Tibial artery (tissue), 4 donors: ENCODE measurements around the gene IL2RG.
A peak's percentile ranks its signal among the peaks of the same experiment; 100 is the strongest.

Experiments used
- DNase-seq, 2 donors: peaks; one replicate each; pipeline ENCODE4 v3.0.0-alpha.2; 2019
- H3K27ac ChIP-seq, 2 donors: fragments of 200-600 bp; sonication (generic) in 1 of 2; 1 replicate in 1 of 2; 2 replicates in 1 of 2; pipeline ENCODE4 v1.5.1; 2018 to 2019; ENCODE audit warnings: mild to moderate bottlenecking in 1 of 2
- H3K27me3 ChIP-seq, 2 donors: fragments of 200-600 bp; sonication (generic) in 1 of 2; one replicate each; pipeline versions ENCODE4 v1.5.1 to v1.6.0; 2016 to 2019
- H3K36me3 ChIP-seq, 3 donors: fragments of 200-600 bp; sonication (generic) in 2 of 3; one replicate each; pipeline ENCODE4 v1.5.1; 2016 to 2019; ENCODE audit warnings: mild to moderate bottlenecking in 2 of 3
- H3K4me1 ChIP-seq, 4 donors: fragments of 200-600 bp; sonication (generic) in 2 of 4; 1 replicate in 3 of 4; 2 replicates in 1 of 4; pipeline ENCODE4 v1.5.1; 2016 to 2019
- H3K4me3 ChIP-seq, 2 donors: fragments of 200-600 bp; sonication (generic) in 1 of 2; 1 replicate in 1 of 2; 2 replicates in 1 of 2; pipeline ENCODE4 v1.5.1; 2018 to 2019; ENCODE audit warnings: mild to moderate bottlenecking in 2 of 2
- H3K9me3 ChIP-seq, 3 donors: fragments of 200-600 bp; sonication (generic) in 1 of 3; one replicate each; pipeline ENCODE4 v1.5.1; 2016 to 2019
- CTCF ChIP-seq, 2 experiments: fragments of 200-600 bp in 1 of 2; fragments of 450-650 bp in 1 of 2; IDR thresholded peaks; one replicate each; pipeline ENCODE4 v1.5.1; 2017 to 2019; ENCODE audit warnings: antibody characterized with exemption in 2 of 2, mild to moderate bottlenecking in 1 of 2, moderate library complexity in 1 of 2
- intact Hi-C: fragments of 100-400 bp; cut with DNase I; formaldehyde crosslinking; loops from one replicate; pipeline ENCODE4 v1.15.0; 2023; ENCODE audit warnings: low total_unique reads

The IL2RG gene

GRCh38 chrX:71140440-71140839 lies 29.1 kb upstream of the IL2RG start:
- intact Hi-C loops = no loop called here
- DNase-seq = no peak
- peaks cover 14 to 68% (median 46%) of the 10 kb centered on the region in 3 donors for H3K36me3 ChIP-seq
- no peaks in the 10 kb centered on the region for H3K9me3 ChIP-seq
- H3K27me3 ChIP-seq = no peaks in the 10 kb centered on the region
- H3K4me3 ChIP-seq = no peak overlapping the region
- no peak overlapping the region for H3K27ac ChIP-seq
- H3K4me1 ChIP-seq = peaks cover 0 to 24% (median 12%) of the 10 kb centered on the region in 4 donors
- no peak for TF ChIP-seq CTCF (IDR thresholded peaks at IDR 0.05)

GRCh38 chrX:71131510-71131909 lies 20.1 kb upstream of the IL2RG start:
- Histone ChIP-seq H3K4me1 (no peaks in the 10 kb centered on the region), H3K27ac (no peak overlapping the region), H3K9me3 (no peaks in the 10 kb centered on the region), H3K36me3 (peaks cover 30 to 97% (median 70%) of the 10 kb centered on the region in 3 donors), H3K4me3 (no peak overlapping the region), H3K27me3 (no peaks in the 10 kb centered on the region)
- intact Hi-C loops = no loop called here
- no peak for TF ChIP-seq CTCF (IDR thresholded peaks at IDR 0.05)
- DNase-seq = no peak

GRCh38 chrX:71128915-71129765 lies 17.8 kb upstream of the IL2RG start:
- Histone ChIP-seq H3K27ac (no peak overlapping the region), H3K4me1 (no peaks in the 10 kb centered on the region), H3K27me3 (no peaks in the 10 kb centered on the region), H3K36me3 (peaks cover 15 to 97% (median 67%) of the 10 kb centered on the region in 3 donors), H3K4me3 (no peak overlapping the region), H3K9me3 (no peaks in the 10 kb centered on the region)
- peak; percentile 53 to 56 for TF ChIP-seq CTCF (IDR thresholded peaks at IDR 0.05)
- peak; percentile 51 to 73 for DNase-seq
- intact Hi-C loops = no loop called here

- TF ChIP-seq CTCF (IDR thresholded peaks at IDR 0.05) = no peak
- Histone ChIP-seq H3K9me3 (no peaks in the 10 kb centered on the region), H3K4me1 (no peaks in the 10 kb centered on the region), H3K36me3 (peaks cover 16 to 97% (median 67%) of the 10 kb centered on the region in 3 donors), H3K27ac (no peak overlapping the region), H3K4me3 (no peak overlapping the region), H3K27me3 (no peaks in the 10 kb centered on the region)
- no peak for DNase-seq
- intact Hi-C loops = no loop called here
These were observed 16.9 kb upstream of the IL2RG start for GRCh38 chrX:71128166-71128833.

DNA sequence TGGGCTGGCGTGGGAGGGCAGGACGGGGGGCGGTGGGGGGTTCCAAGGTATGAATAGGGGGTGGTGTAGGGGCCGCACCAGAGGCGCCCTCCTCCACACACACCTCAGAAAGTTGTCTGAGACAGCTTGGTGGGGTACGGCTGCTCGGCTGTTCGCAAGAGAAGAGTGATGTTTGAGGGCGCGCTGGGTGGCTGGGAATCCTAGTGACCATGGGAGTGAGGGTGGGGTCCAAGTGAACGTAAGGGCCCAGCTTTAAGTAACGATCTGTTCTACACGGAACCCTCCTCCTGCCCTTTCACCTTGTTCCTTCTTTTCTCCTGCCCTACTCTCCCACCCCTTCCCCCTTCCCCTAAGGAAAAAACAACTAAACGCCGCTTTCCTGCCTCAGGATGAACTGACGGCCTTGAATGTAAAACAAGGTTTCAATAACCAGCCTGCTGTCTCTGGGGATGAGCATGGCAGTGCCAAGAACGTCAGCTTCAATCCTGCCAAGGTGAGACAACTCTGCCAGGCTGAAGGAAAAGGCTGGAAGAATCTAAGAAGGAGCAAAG lies 7.7 kb upstream of the IL2RG start:
- TF ChIP-seq CTCF (IDR thresholded peaks at IDR 0.05) = no peak
- Histone ChIP-seq H3K27me3 (no peaks in the 10 kb centered on the region), H3K4me1 (peaks cover 0 to 13% (median 0%) of the 10 kb centered on the region in 4 donors), H3K9me3 (no peaks in the 10 kb centered on the region), H3K36me3 (peaks cover 17 to 34% (median 18%) of the 10 kb centered on the region in 3 donors), H3K4me3 (peak overlapping the region; percentile 71 to 75), H3K27ac (peak overlapping the region; percentile 83 to 89)
- intact Hi-C loops = no loop called here
- DNase-seq = no peak
